Karpas-422 (cell line): Measurements from ENCODE around the gene PSEN1. TPM values are rescaled to one million over a fixed set of nuclear protein-coding genes. Genes with fewer than 3 reads are reported as not detected.

Source experiments
- DNase-seq: peaks from one replicate; pipeline ENCODE4 v3.0.0-alpha.2; 2015
- H2AFZ ChIP-seq: fragments of 200-600 bp; sonication (generic); 2 replicates; pipeline ENCODE4 v1.6.1; 2014; ENCODE audit warnings: antibody characterized with exemption, low read length, mixed read lengths
- H3K27ac ChIP-seq: fragments of 200-600 bp; sonication (generic); 2 replicates; pipeline ENCODE4 v1.5.1; 2014; ENCODE audit warnings: mild to moderate bottlenecking, low read length, moderate library complexity
- H3K27me3 ChIP-seq: fragments of 200-600 bp; sonication (generic); 2 replicates; pipeline ENCODE4 v1.6.1; 2014; ENCODE audit warnings: low read length, mixed read lengths
- H3K36me3 ChIP-seq: fragments of 200-600 bp; sonication (generic); 2 replicates; pipeline ENCODE4 v1.6.1; 2014; ENCODE audit warnings: low read length, mixed read lengths; ENCODE audit not compliant: insufficient read depth
- H3K4me1 ChIP-seq: fragments of 200-600 bp; sonication (generic); 2 replicates; pipeline ENCODE4 v1.6.1; 2014; ENCODE audit warnings: mild to moderate bottlenecking, low read length, mixed read lengths
- H3K4me2 ChIP-seq: fragments of 200-600 bp; sonication (generic); 2 replicates; pipeline ENCODE4 v1.6.1; 2014; ENCODE audit warnings: low read length, low read depth, mild to moderate bottlenecking; ENCODE audit not compliant: poor library complexity, severe bottlenecking
- H3K4me3 ChIP-seq: fragments of 200-600 bp; sonication (generic); 2 replicates; pipeline ENCODE4 v1.5.1; 2014; ENCODE audit warnings: mild to moderate bottlenecking, antibody characterized with exemption, low read length, mixed read lengths
- H3K79me2 ChIP-seq: fragments of 200-600 bp; sonication (generic); 2 replicates; pipeline ENCODE4 v1.6.1; 2014; ENCODE audit warnings: mild to moderate bottlenecking, low read length, mixed read lengths
- H3K9ac ChIP-seq: fragments of 200-600 bp; sonication (generic); 2 replicates; pipeline ENCODE4 v1.6.0; 2014; ENCODE audit warnings: low read length
- H3K9me2 ChIP-seq: fragments of 200-600 bp; sonication (generic), shearing (Covaris generic); replicated peaks from 2 replicates; pipeline ENCODE4 v1.6.0; 2014; ENCODE audit warnings: mild to moderate bottlenecking, low read length, moderate library complexity; ENCODE audit not compliant: insufficient read depth
- H3K9me3 ChIP-seq: fragments of 300-700, 200-600 bp; sonication (generic); 2 replicates; pipeline ENCODE4 v1.6.1; 2014; ENCODE audit warnings: low read length, mixed read lengths
- H4K20me1 ChIP-seq: fragments of 200-600 bp; sonication (generic); 2 replicates; pipeline ENCODE4 v1.6.1; 2014; ENCODE audit warnings: mild to moderate bottlenecking, antibody characterized with exemption, low read length, low read depth; ENCODE audit not compliant: insufficient read depth
- total RNA-seq: library from RNA; depleted of rRNA; stranded (reverse); fragments of >200 nt; shearing (Covaris generic); gene quantifications from 2 replicates; pipeline ENCODE4 v1.2.3, GENCODE V29; 2014; ENCODE audit warnings: low replicate concordance

The PSEN1 gene
- total RNA-seq, 1 experiment from 2014 or later, result 57.8 TPM

- no peak overlapping the region for H3K4me3 ChIP-seq
- peak overlapping the region; percentile 54 for H3K4me2 ChIP-seq
- H3K4me1 ChIP-seq, result peaks cover 99% of the 10 kb centered on the region
- H3K36me3 ChIP-seq, result no peaks in the 10 kb centered on the region
- H2AFZ ChIP-seq, result no peak overlapping the region
- no peaks in the 10 kb centered on the region for H3K79me2 ChIP-seq
- H3K9me3 ChIP-seq, result no peaks in the 10 kb centered on the region
- no peak overlapping the region for H3K27ac ChIP-seq
- peak; percentile 65 for DNase-seq
- H3K27me3 ChIP-seq, result no peaks in the 10 kb centered on the region
- H3K9ac ChIP-seq, result no peak overlapping the region
- no peaks in the 10 kb centered on the region for H3K9me2 ChIP-seq
- H4K20me1 ChIP-seq, result no peaks in the 10 kb centered on the region
These were observed 102.6 kb downstream of the PSEN1 start for GRCh38 chr14:73238941-73239340.

- no peak for DNase-seq
- H3K9ac ChIP-seq, result no peak overlapping the region
These were observed 103.3 kb downstream of the PSEN1 start for GRCh38 chr14:73239393-73240241.

GRCh38 chr14:73240816-73241480 is 104.6 kb downstream of the PSEN1 start:
- Histone ChIP-seq H3K4me1 (peaks cover 87% of the 10 kb centered on the region), H3K9ac (peak overlapping the region; percentile 56), H3K27ac (peak overlapping the region; percentile 80), H3K4me2 (peak overlapping the region; percentile 69), H3K9me2 (no peaks in the 10 kb centered on the region), H3K36me3 (no peaks in the 10 kb centered on the region), H3K4me3 (peak overlapping the region; percentile 46), H2AFZ (peak overlapping the region; percentile 71), H4K20me1 (no peaks in the 10 kb centered on the region), H3K9me3 (no peaks in the 10 kb centered on the region), H3K79me2 (no peaks in the 10 kb centered on the region), H3K27me3 (no peaks in the 10 kb centered on the region)
- peak; percentile 86 for DNase-seq

More at GRCh38 chr14:73239393-73240241, 103.3 kb downstream of the PSEN1 start:
- H3K9me3 ChIP-seq, result no peaks in the 10 kb centered on the region
- no peak overlapping the region for H2AFZ ChIP-seq
- peak overlapping the region; percentile 54 for H3K4me2 ChIP-seq
- H3K9me2 ChIP-seq, result no peaks in the 10 kb centered on the region
- no peaks in the 10 kb centered on the region for H3K79me2 ChIP-seq
- H3K4me3 ChIP-seq, result no peak overlapping the region
- H3K36me3 ChIP-seq, result no peaks in the 10 kb centered on the region
- H3K4me1 ChIP-seq, result peaks cover 93% of the 10 kb centered on the region
- no peaks in the 10 kb centered on the region for H4K20me1 ChIP-seq
- no peaks in the 10 kb centered on the region for H3K27me3 ChIP-seq
- no peak overlapping the region for H3K27ac ChIP-seq

GRCh38 chr14:73241481-73242165 is 105.3 kb downstream of the PSEN1 start:
- Histone ChIP-seq H3K9me2 (no peaks in the 10 kb centered on the region), H3K79me2 (no peaks in the 10 kb centered on the region), H3K9ac (peak overlapping the region; percentile 56), H2AFZ (peak overlapping the region; percentile 71), H3K4me2 (peak overlapping the region; percentile 69), H3K9me3 (no peaks in the 10 kb centered on the region), H3K27me3 (no peaks in the 10 kb centered on the region), H3K4me3 (peak overlapping the region; percentile 46), H3K27ac (peak overlapping the region; percentile 80), H4K20me1 (no peaks in the 10 kb centered on the region), H3K4me1 (peaks cover 87% of the 10 kb centered on the region), H3K36me3 (no peaks in the 10 kb centered on the region)
- DNase-seq, result peak; percentile 83

- Histone ChIP-seq H3K27me3 (no peaks in the 10 kb centered on the region), H3K27ac (peak overlapping the region; percentile 80), H4K20me1 (no peaks in the 10 kb centered on the region), H2AFZ (peak overlapping the region; percentile 37), H3K9ac (peak overlapping the region; percentile 56), H3K4me1 (peaks cover 87% of the 10 kb centered on the region), H3K4me3 (peak overlapping the region; percentile 46; the same call in 1 of the 2 replicates), H3K4me2 (peak overlapping the region; percentile 69), H3K9me3 (no peaks in the 10 kb centered on the region), H3K36me3 (no peaks in the 10 kb centered on the region), H3K9me2 (no peaks in the 10 kb centered on the region), H3K79me2 (no peaks in the 10 kb centered on the region)
- peak; percentile 65 for DNase-seq
These were observed 106.1 kb downstream of the PSEN1 start for GRCh38 chr14:73242357-73242901.

- no peaks in the 10 kb centered on the region for H4K20me1 ChIP-seq
- H2AFZ ChIP-seq, result no peak overlapping the region
- no peak overlapping the region for H3K4me3 ChIP-seq
- no peak overlapping the region for H3K27ac ChIP-seq
- H3K4me2 ChIP-seq, result peak overlapping the region; percentile 69
- H3K4me1 ChIP-seq, result peaks cover 87% of the 10 kb centered on the region
- H3K9me2 ChIP-seq, result no peaks in the 10 kb centered on the region
- DNase-seq, result no peak
- no peaks in the 10 kb centered on the region for H3K79me2 ChIP-seq
- H3K27me3 ChIP-seq, result no peaks in the 10 kb centered on the region
- H3K9me3 ChIP-seq, result no peaks in the 10 kb centered on the region
- no peak overlapping the region for H3K9ac ChIP-seq
- no peaks in the 10 kb centered on the region for H3K36me3 ChIP-seq
These were observed 107.0 kb downstream of the PSEN1 start for GRCh38 chr14:73243341-73243740.

GRCh38 chr14:73243748-73244147 is 107.4 kb downstream of the PSEN1 start:
- Histone ChIP-seq H3K9me3 (no peaks in the 10 kb centered on the region), H3K27ac (no peak overlapping the region), H2AFZ (no peak overlapping the region), H3K36me3 (no peaks in the 10 kb centered on the region), H3K4me2 (no peak overlapping the region), H3K4me1 (peaks cover 87% of the 10 kb centered on the region), H3K4me3 (no peak overlapping the region), H3K79me2 (no peaks in the 10 kb centered on the region), H3K9me2 (no peaks in the 10 kb centered on the region), H4K20me1 (no peaks in the 10 kb centered on the region), H3K27me3 (no peaks in the 10 kb centered on the region), H3K9ac (no peak overlapping the region)
- no peak for DNase-seq
